ENCODE data around the gene SMG6. TPM values are rescaled to one million over a fixed set of nuclear protein-coding genes. Genes with fewer than 3 reads are reported as not detected.

Gene SMG6
- total RNA-seq, 1 donor from 2014 or later = 36.7 TPM

DNA sequence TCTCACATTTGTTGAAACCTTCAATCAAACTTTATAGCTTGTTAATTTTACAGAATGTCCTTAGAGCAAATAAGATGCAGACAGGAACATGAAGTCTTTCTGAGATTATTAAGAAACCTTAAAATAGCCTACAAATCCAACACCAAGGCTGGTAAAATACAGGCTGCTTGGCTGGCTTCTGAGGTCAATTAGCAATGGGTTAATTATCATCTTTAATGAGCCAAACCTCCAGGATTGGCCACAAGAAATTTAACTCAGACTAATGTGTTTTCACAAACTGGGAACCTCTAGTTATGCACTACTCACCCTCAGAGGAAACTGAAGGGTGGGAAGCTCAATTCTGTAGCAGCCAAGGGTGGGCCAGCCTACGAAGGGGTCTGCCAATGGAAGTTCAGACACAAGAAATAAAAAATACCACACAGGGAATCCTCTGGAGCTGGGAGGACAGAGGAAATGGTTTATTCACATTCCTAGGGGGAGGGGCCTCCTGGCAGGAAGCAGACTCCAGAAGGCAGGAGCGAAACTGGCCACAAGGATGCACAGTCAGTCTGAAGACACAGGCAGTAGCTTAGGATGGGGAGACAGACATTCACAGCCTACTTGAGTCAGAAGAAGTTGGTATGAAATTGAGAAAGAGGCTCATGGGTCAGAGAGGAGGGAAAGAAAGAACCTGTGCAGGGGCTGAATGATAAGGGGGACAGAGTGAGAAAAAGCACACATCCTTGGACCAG lies 212.6 kb downstream of the SMG6 start:
- H3K36me3 Mint-ChIP-seq (ENCODE audit: unreplicated experiment) = peaks cover 1% of the 10 kb centered on the region
- H3K4me3 Mint-ChIP-seq (ENCODE audit: unreplicated experiment) = no peak overlapping the region
- peak overlapping the region; percentile 54 for H3K27ac Mint-ChIP-seq (ENCODE audit: unreplicated experiment)
- no peaks in the 10 kb centered on the region for H3K27me3 Mint-ChIP-seq (ENCODE audit: unreplicated experiment)
- TF ChIP-seq, protein P1, sequence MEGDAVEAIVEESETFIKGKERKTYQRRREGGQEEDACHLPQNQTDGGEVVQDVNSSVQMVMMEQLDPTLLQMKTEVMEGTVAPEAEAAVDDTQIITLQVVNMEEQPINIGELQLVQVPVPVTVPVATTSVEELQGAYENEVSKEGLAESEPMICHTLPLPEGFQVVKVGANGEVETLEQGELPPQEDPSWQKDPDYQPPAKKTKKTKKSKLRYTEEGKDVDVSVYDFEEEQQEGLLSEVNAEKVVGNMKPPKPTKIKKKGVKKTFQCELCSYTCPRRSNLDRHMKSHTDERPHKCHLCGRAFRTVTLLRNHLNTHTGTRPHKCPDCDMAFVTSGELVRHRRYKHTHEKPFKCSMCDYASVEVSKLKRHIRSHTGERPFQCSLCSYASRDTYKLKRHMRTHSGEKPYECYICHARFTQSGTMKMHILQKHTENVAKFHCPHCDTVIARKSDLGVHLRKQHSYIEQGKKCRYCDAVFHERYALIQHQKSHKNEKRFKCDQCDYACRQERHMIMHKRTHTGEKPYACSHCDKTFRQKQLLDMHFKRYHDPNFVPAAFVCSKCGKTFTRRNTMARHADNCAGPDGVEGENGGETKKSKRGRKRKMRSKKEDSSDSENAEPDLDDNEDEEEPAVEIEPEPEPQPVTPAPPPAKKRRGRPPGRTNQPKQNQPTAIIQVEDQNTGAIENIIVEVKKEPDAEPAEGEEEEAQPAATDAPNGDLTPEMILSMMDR (IDR thresholded peaks at IDR 0.05) = peak; percentile 56
- peaks cover 54% of the 10 kb centered on the region for H3K4me1 Mint-ChIP-seq (ENCODE audit: unreplicated experiment)
- H3K9me3 Mint-ChIP-seq (ENCODE audit: unreplicated experiment) = no peaks in the 10 kb centered on the region
- DNase-seq (ENCODE audit: extremely low spot score, unreplicated experiment) = no peak

DNA sequence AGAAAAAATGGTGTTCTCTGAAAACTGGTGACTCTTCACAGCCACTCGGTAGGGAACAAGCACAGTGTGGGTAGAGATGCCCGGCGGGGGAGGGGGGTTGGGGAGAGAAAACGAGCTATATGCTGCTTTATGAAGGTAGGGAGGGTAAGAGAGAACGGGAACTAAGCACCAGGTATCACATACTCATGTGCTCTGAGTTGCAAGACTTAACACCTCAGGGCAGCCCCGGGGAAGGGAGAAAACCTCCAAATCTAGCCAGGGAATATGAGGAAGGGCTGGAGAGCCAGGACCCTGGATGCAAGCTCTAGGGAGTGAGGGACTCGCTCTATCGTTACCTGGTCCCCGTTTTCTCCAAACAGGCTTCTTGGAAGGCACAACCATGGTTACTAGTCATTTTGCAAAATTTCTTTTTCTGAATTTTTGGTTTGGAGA lies 213.4 kb downstream of the SMG6 start:
- Mint-ChIP-seq H3K27ac (ENCODE audit: unreplicated experiment) (peak overlapping the region; percentile 96), H3K36me3 (ENCODE audit: unreplicated experiment) (peaks cover 1% of the 10 kb centered on the region), H3K9me3 (ENCODE audit: unreplicated experiment) (no peaks in the 10 kb centered on the region), H3K4me1 (ENCODE audit: unreplicated experiment) (peaks cover 55% of the 10 kb centered on the region), H3K4me3 (ENCODE audit: unreplicated experiment) (no peak overlapping the region), H3K27me3 (ENCODE audit: unreplicated experiment) (no peaks in the 10 kb centered on the region)
- TF ChIP-seq, protein P1 (IDR thresholded peaks at IDR 0.05) = no peak
- DNase-seq (ENCODE audit: extremely low spot score, unreplicated experiment) = no peak

DNA sequence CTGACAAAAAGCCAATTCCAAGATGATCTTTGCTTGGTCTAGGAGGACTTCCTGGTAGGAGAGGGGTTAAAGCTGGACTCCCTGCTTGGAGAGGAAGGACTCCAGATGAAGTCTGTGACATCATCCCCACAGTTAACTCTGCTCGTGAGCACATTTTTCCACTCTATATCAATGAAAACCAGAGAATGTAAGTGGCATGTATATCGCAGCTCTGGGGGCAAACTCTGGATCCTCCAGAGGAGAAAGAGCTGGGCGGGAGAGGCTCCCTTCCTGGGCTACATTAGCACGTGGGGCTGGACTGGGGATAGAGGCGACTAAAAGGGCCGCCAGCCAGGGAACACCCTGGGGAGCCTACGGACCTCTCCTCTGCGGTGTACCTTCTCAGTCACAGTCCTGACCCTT lies 214.6 kb downstream of the SMG6 start:
- peak overlapping the region; percentile 74 for H3K4me3 Mint-ChIP-seq (ENCODE audit: unreplicated experiment)
- H3K36me3 Mint-ChIP-seq (ENCODE audit: unreplicated experiment) = peaks cover 1% of the 10 kb centered on the region
- TF ChIP-seq, protein P1 (IDR thresholded peaks at IDR 0.05) = no peak
- H3K27ac Mint-ChIP-seq (ENCODE audit: unreplicated experiment) = peak overlapping the region; percentile 96
- no peaks in the 10 kb centered on the region for H3K27me3 Mint-ChIP-seq (ENCODE audit: unreplicated experiment)
- H3K9me3 Mint-ChIP-seq (ENCODE audit: unreplicated experiment) = no peaks in the 10 kb centered on the region
- DNase-seq (ENCODE audit: extremely low spot score, unreplicated experiment) = no peak
- H3K4me1 Mint-ChIP-seq (ENCODE audit: unreplicated experiment) = peaks cover 63% of the 10 kb centered on the region

DNA sequence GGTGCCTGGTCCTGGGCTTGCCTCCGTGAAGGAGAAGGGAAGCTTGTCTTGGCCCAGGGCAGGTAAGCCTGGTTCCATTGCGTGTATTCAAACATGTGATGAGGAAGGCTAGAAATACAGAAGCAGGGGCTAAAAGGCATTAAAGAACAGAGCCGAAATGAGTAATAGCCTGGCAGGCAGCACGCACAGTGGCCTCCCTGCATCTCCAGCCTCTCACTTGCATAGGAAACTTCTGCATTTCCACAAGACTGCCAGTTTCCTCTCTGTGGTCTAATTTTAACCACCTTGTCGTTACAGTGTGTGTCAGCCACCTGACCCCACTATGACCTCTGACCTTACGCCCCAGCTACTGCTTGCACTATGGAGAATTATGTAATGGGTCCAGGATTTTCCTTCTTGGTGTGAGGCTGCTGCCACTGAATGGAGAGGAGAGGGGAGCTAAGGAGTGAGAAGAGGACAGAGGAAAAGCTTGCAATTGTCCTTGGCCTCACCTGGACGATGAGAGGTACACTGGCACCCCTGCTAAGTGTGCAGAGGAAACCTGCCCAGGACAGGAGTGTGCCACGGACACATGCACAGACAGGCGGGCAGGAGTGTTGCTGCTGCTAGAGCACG lies 215.9 kb downstream of the SMG6 start:
- H3K4me3 Mint-ChIP-seq (ENCODE audit: unreplicated experiment) = no peak overlapping the region
- H3K36me3 Mint-ChIP-seq (ENCODE audit: unreplicated experiment) = peaks cover 3% of the 10 kb centered on the region
- TF ChIP-seq, protein P1 (IDR thresholded peaks at IDR 0.05) = no peak
- DNase-seq (ENCODE audit: extremely low spot score, unreplicated experiment) = no peak
- no peaks in the 10 kb centered on the region for H3K27me3 Mint-ChIP-seq (ENCODE audit: unreplicated experiment)
- no peaks in the 10 kb centered on the region for H3K9me3 Mint-ChIP-seq (ENCODE audit: unreplicated experiment)
- peaks cover 68% of the 10 kb centered on the region for H3K4me1 Mint-ChIP-seq (ENCODE audit: unreplicated experiment)
- H3K27ac Mint-ChIP-seq (ENCODE audit: unreplicated experiment) = no peak overlapping the region

DNA sequence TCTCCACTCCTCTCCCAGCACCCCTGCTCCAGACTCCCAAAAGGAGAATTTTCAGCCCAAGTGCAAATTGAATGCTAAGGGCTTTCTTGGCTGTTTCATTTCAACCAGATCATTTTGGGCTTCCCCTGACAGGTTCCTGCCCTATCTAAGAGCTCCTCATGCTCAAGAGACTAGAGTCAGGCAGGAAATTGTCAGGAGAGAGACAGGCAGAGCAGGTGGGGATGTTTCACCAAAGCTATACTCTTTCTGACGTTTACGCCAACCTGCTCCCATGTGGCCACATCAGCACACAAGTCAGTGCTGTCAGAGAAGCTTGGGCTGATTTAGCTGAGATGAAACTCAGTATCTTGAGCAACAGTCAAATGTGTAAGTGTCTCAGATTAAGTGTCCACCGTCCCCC lies 217.3 kb downstream of the SMG6 start:
- no peaks in the 10 kb centered on the region for H3K27me3 Mint-ChIP-seq (ENCODE audit: unreplicated experiment)
- TF ChIP-seq, protein P1 (IDR thresholded peaks at IDR 0.05) = no peak
- H3K9me3 Mint-ChIP-seq (ENCODE audit: unreplicated experiment) = no peaks in the 10 kb centered on the region
- H3K4me3 Mint-ChIP-seq (ENCODE audit: unreplicated experiment) = no peak overlapping the region
- peaks cover 8% of the 10 kb centered on the region for H3K36me3 Mint-ChIP-seq (ENCODE audit: unreplicated experiment)
- no peak for DNase-seq (ENCODE audit: extremely low spot score, unreplicated experiment)
- H3K27ac Mint-ChIP-seq (ENCODE audit: unreplicated experiment) = peak overlapping the region; percentile 79
- H3K4me1 Mint-ChIP-seq (ENCODE audit: unreplicated experiment) = peaks cover 65% of the 10 kb centered on the region
